DND-41 (cell line): ENCODE results near the gene GDA.

Source experiments
- ATAC-seq: fragments of 200-7000 bp; cut with Tn5 transposase; 3 replicates; pipeline ENCODE4 v1.9.1; 2021; ENCODE audit warnings: low read depth; ENCODE audit not compliant: insufficient read depth
- DNase-seq: peaks from one replicate; pipeline ENCODE4 v3.0.0-alpha.2; 2020
- H2AFZ ChIP-seq: 2 replicates; pipeline ENCODE4 v1.6.0; 2012; ENCODE audit warnings: low read depth, low read length
- H3K27ac ChIP-seq: 2 replicates; pipeline ENCODE4 v1.5.1; 2012; ENCODE audit warnings: low read length, inconsistent platforms
- H3K27me3 ChIP-seq: fragments of 200-600 bp; sonication (generic); 2 replicates; pipeline ENCODE4 v1.6.0; 2012; ENCODE audit warnings: low read length, mild to moderate bottlenecking, inconsistent platforms; ENCODE audit not compliant: insufficient read depth, poor library complexity
- H3K36me3 ChIP-seq: 2 replicates; pipeline ENCODE4 v1.5.1; 2012; ENCODE audit warnings: low read length, inconsistent platforms; ENCODE audit not compliant: insufficient read depth
- H3K4me1 ChIP-seq: 2 replicates; pipeline ENCODE4 v1.5.1; 2012; ENCODE audit warnings: mild to moderate bottlenecking, low read length; ENCODE audit not compliant: insufficient read depth
- H3K4me2 ChIP-seq: 2 replicates; pipeline ENCODE4 v1.6.0; 2012; ENCODE audit warnings: mild to moderate bottlenecking, moderate library complexity, low read length, inconsistent platforms; ENCODE audit not compliant: insufficient read depth
- H3K4me3 ChIP-seq, 2 experiments: fragments of 200-600 bp in 1 of 2; shearing (Covaris generic) in 1 of 2; 2 replicates each; pipeline ENCODE4 v1.5.1; 2012 to 2016; ENCODE audit warnings: inconsistent platforms in 2 of 2, low read length in 2 of 2, mild to moderate bottlenecking in 2 of 2, low read depth in 1 of 2, moderate library complexity in 1 of 2
- H3K79me2 ChIP-seq: 2 replicates; pipeline ENCODE4 v1.6.0; 2012; ENCODE audit warnings: low read length, inconsistent platforms; ENCODE audit not compliant: insufficient read depth
- H3K9ac ChIP-seq: 2 replicates; pipeline ENCODE4 v1.6.0; 2012; ENCODE audit warnings: low read depth, mild to moderate bottlenecking, inconsistent platforms, low read length, moderate library complexity
- H3K9me3 ChIP-seq: 2 replicates; pipeline ENCODE4 v1.5.1; 2012; ENCODE audit warnings: low read length, moderate library complexity, mild to moderate bottlenecking, inconsistent platforms; ENCODE audit not compliant: insufficient read depth, severe bottlenecking
- H4K20me1 ChIP-seq: 2 replicates; pipeline ENCODE4 v1.6.0; 2012; ENCODE audit warnings: low read length; ENCODE audit not compliant: insufficient read depth
- CTCF ChIP-seq: IDR thresholded peaks from 2 replicates; pipeline ENCODE4 v1.5.1; 2012; ENCODE audit warnings: borderline replicate concordance, low read length, moderate library complexity, mild to moderate bottlenecking; ENCODE audit not compliant: poor library complexity, severe bottlenecking; ENCODE audit errors: extremely low read depth
- EZH2 ChIP-seq: IDR thresholded peaks from 3 replicates; pipeline ENCODE4 v1.6.1; 2012; ENCODE audit warnings: borderline replicate concordance, low read depth, mild to moderate bottlenecking, moderate library complexity, low read length, inconsistent platforms; ENCODE audit not compliant: severe bottlenecking

GDA gene

GRCh38 chr9:72137697-72138365, 11.4 kb upstream of the GDA start:
- H3K4me3 ChIP-seq, result no peak overlapping the region
- H4K20me1 ChIP-seq, result no peaks in the 10 kb centered on the region
- H3K9ac ChIP-seq, result no peak overlapping the region
- TF ChIP-seq EZH2, result no peak
- TF ChIP-seq CTCF, result no peak
- no peaks in the 10 kb centered on the region for H3K4me1 ChIP-seq
- DNase-seq (no peak), ATAC-seq (no peak)
- no peaks in the 10 kb centered on the region for H3K79me2 ChIP-seq
- no peaks in the 10 kb centered on the region for H3K36me3 ChIP-seq
- H3K27ac ChIP-seq, result no peak overlapping the region
- H3K27me3 ChIP-seq, result peaks cover 15% of the 10 kb centered on the region
- H2AFZ ChIP-seq, result no peak overlapping the region
- no peaks in the 10 kb centered on the region for H3K9me3 ChIP-seq
- H3K4me2 ChIP-seq, result no peak overlapping the region

- Histone ChIP-seq H4K20me1 (no peaks in the 10 kb centered on the region), H3K4me3 (no peak overlapping the region), H3K9ac (no peak overlapping the region), H3K4me1 (no peaks in the 10 kb centered on the region), H3K9me3 (no peaks in the 10 kb centered on the region), H3K27ac (no peak overlapping the region), H2AFZ (no peak overlapping the region), H3K27me3 (peaks cover 15% of the 10 kb centered on the region), H3K79me2 (no peaks in the 10 kb centered on the region), H3K36me3 (no peaks in the 10 kb centered on the region), H3K4me2 (no peak overlapping the region)
- ATAC-seq, result no peak
- TF ChIP-seq EZH2 (no peak), CTCF (no peak)
- DNase-seq, result no peak
These were observed 10.0 kb upstream of the GDA start for GRCh38 chr9:72139226-72139625.

GRCh38 chr9:72140586-72140985, 8.7 kb upstream of the GDA start:
- Histone ChIP-seq H3K4me3 (no peak overlapping the region), H3K9me3 (no peaks in the 10 kb centered on the region), H3K27ac (no peak overlapping the region), H4K20me1 (no peaks in the 10 kb centered on the region), H3K4me1 (no peaks in the 10 kb centered on the region), H3K4me2 (no peak overlapping the region), H3K79me2 (no peaks in the 10 kb centered on the region), H3K36me3 (no peaks in the 10 kb centered on the region), H2AFZ (no peak overlapping the region), H3K9ac (no peak overlapping the region), H3K27me3 (peaks cover 15% of the 10 kb centered on the region)
- TF ChIP-seq CTCF (no peak), EZH2 (no peak)
- ATAC-seq (no peak), DNase-seq (no peak)

GRCh38 chr9:72141484-72141883, 7.8 kb upstream of the GDA start:
- no peak overlapping the region for H2AFZ ChIP-seq
- no peaks in the 10 kb centered on the region for H3K9me3 ChIP-seq
- peaks cover 15% of the 10 kb centered on the region for H3K27me3 ChIP-seq
- H3K36me3 ChIP-seq, result no peaks in the 10 kb centered on the region
- H4K20me1 ChIP-seq, result no peaks in the 10 kb centered on the region
- no peaks in the 10 kb centered on the region for H3K4me1 ChIP-seq
- no peak for DNase-seq
- H3K9ac ChIP-seq, result no peak overlapping the region
- TF ChIP-seq CTCF (no peak), EZH2 (no peak)
- H3K4me3 ChIP-seq, result no peak overlapping the region
- no peak overlapping the region for H3K4me2 ChIP-seq
- H3K79me2 ChIP-seq, result no peaks in the 10 kb centered on the region
- H3K27ac ChIP-seq, result no peak overlapping the region
- ATAC-seq, result no peak
